HT-29 (cell line): ENCODE data around the gene NADSYN1. TPM values are rescaled to one million over a fixed set of nuclear protein-coding genes. Genes with fewer than 3 reads are reported as not detected.

Experiments used
- DNase-seq: peaks from one replicate; pipeline ENCODE4 v3.0.0-alpha.2; 2015; ENCODE audit warnings: low spot score
- total RNA-seq: library from RNA; depleted of rRNA; stranded (reverse); fragments of >200 nt; shearing (Covaris generic); gene quantifications from 2 replicates; pipeline ENCODE4 v1.2.3, GENCODE V29; 2014

Gene NADSYN1
- total RNA-seq, 1 experiment from 2014 or later: 204 TPM

- no peak for DNase-seq
Measured at GRCh38 chr11:71433648-71434450, 19.2 kb upstream of the NADSYN1 start.

- no peak for DNase-seq
Measured at GRCh38 chr11:71434576-71435130, 18.4 kb upstream of the NADSYN1 start.

GRCh38 chr11:71435278-71435951, 17.6 kb upstream of the NADSYN1 start:
- no peak for DNase-seq

- no peak for DNase-seq
Measured at GRCh38 chr11:71436861-71437260, 16.1 kb upstream of the NADSYN1 start.

- no peak for DNase-seq
Measured at GRCh38 chr11:71437399-71437798, 15.6 kb upstream of the NADSYN1 start.

GRCh38 chr11:71437879-71438278, 15.1 kb upstream of the NADSYN1 start:
- DNase-seq: no peak

- DNase-seq: no peak
Measured at GRCh38 chr11:71438650-71439049, 14.4 kb upstream of the NADSYN1 start.

GRCh38 chr11:71440021-71440755, 12.8 kb upstream of the NADSYN1 start:
- DNase-seq: no peak

- DNase-seq: no peak
Measured at GRCh38 chr11:71441251-71441650, 11.8 kb upstream of the NADSYN1 start.

- DNase-seq: no peak
Measured at GRCh38 chr11:71442123-71442522, 10.9 kb upstream of the NADSYN1 start.

GRCh38 chr11:71442880-71443279, 10.1 kb upstream of the NADSYN1 start:
- DNase-seq: no peak

- DNase-seq: no peak
Measured at GRCh38 chr11:71443736-71444445, 9.1 kb upstream of the NADSYN1 start.

GRCh38 chr11:71444811-71445210, 8.2 kb upstream of the NADSYN1 start:
- no peak for DNase-seq

- no peak for DNase-seq
Measured at GRCh38 chr11:71446150-71446549, 6.9 kb upstream of the NADSYN1 start.

- DNase-seq: peak; percentile 52
Measured at GRCh38 chr11:71446942-71447688, 5.9 kb upstream of the NADSYN1 start.

- DNase-seq: peak; percentile 53
Measured at GRCh38 chr11:71447791-71448256, 5.2 kb upstream of the NADSYN1 start.

- DNase-seq: peak; percentile 98
Measured at GRCh38 chr11:71448257-71449171, 4.5 kb upstream of the NADSYN1 start, which contains the start of gene DHCR7. DHCR7 (minus strand) TSS chr11:71448393; CDS start chr11:71444952, 3,441 bp downstream.

- no peak for DNase-seq
Measured at GRCh38 chr11:71449596-71449995, 3.4 kb upstream of the NADSYN1 start.

GRCh38 chr11:71450507-71450906, 2.5 kb upstream of the NADSYN1 start:
- DNase-seq: no peak
